ENCODE measurements around the gene PDE4D.

The PDE4D gene

DNA sequence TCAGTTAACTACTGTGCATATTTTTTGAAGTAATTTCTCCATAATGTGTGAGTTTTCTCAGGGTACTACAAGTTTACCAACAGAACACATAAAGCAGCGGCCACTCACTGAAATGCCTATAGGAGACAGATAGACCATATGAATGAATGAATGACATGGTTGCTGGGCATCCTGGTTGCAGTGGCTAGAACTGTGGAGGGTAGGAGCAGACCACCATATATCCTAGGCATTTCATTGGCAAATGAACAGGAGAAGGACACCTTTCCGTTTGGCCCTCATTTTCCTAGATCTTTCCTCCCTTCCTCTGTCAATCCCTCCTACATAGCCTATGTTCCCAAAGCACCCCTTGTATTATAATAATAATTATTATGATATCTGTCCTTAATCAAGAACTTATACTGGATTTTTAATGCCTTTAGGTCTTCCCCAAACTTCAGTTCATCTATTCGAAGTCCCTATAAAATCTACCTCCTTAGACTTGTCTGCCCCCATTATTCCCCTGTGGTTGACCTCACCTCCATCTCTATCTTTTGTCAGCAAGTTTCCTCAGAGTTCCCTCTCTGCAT lies 838.5 kb downstream of the PDE4D start:
- no peak for DNase-seq

DNA sequence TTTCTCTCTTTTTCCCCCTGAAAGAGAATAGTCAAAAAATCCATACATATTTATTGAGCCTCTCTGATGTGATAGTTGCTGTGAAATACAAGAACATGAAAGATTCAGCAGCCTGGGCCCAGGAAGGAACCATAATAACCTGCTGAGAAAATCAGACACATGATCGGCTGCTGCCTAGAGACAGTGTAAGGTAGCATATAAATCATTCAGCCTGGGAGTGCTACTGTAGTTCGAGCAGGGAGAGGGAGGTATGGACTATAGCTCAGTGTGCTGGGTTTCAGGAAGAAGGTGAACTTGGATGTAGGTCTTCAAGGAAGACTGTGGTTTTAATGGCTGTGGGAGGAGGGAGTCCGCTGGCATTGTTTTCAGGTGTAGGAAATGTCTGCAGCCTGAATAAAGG lies 841.6 kb downstream of the PDE4D start:
- no peak for DNase-seq

DNA sequence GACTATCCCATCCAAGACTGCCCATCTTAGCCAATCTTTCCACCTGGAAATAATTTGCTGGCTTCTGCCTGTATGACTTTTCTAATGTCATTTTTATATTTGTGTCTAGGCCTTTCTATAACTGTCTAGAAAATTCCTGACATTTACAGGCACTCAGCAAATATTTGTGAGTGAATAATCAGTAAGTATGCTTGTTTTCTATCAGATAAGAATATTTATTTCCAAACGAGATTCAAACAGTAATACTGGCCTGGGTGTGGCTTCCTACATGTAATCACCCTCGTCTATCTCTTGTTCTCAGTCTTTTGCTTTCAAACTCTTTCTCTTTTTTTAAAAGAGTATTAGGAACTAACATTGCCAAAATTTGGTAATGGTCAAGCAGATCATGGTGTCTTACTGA lies 844.4 kb downstream of the PDE4D start:
- DNase-seq, result no peak

DNA sequence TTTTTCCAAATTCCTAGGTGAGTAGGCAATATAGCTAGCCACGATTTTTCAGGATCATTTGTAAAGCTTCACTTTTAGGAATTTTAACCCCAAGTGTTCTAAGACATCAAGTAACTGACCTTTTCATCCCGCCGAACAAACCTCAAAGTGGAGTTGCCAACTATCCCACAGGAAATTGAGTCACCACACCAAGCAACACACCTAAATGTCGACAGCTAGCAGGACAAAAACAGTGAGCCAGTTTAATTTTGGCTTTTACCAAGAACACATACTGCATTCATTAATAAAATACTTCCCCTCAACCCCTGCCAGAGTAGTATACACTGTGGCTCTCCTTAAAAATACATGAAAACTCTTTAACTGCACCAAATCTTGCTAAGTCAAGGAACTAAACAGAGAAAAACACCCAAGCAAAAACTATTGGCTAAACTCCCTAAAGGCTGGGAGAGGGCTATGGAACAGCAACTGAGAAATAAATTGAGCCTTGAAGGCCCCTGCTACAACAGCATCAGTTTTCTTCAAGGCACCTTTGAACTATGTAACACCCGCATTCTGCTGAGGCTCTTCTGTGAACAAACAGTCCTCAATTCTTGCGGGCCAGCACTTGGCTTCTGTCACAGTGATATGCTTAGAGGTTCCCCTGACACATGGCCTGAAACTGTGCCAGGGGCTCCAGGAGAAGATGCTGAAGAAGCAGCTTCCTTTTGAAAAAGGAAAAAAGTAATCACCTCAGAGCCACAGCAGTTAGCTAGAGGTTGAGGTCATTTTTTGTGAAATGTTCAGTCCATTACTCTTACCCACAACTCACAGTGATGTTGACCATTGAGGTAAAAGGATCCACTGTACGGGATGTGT lies 851.1 kb downstream of the PDE4D start:
- peak; percentile 20 for DNase-seq

DNA sequence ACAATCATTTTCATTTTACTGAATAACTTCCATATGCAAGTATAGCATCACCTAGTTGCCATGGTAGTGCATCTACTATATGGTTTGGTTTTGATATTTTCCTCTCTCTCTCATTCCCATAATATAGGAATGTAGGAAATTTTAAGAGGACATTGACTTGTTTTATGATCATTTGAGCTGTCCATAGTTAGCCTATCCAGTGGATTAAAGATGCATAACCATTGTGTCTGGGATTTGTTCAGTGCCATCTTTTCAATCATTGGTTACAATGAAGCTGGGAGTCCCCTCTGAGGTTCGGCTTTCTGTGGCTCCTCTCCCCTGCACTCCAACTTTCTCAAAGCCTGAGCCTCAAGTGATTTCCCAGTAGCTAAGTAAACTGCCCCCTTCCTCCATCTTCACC lies 852.2 kb downstream of the PDE4D start:
- DNase-seq, result no peak

DNA sequence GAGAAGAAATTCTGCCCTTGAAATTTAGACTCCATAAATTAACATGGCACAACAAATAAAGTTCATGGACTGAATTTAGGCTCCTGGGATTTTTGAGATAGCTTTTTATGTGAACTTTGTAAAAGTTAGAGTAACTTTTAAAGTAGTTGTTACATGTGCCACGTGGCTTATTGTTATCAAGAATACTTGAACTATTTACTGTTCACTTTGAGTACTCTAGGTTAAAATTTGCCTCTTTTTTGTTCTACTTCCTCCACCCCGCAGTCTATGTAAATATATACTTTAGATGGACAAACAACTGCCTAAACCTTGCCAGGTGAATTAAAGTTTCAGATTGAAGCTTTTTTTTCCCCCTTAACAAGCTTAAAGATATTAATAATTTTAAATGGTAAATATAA lies 852.7 kb downstream of the PDE4D start:
- DNase-seq, result no peak

DNA sequence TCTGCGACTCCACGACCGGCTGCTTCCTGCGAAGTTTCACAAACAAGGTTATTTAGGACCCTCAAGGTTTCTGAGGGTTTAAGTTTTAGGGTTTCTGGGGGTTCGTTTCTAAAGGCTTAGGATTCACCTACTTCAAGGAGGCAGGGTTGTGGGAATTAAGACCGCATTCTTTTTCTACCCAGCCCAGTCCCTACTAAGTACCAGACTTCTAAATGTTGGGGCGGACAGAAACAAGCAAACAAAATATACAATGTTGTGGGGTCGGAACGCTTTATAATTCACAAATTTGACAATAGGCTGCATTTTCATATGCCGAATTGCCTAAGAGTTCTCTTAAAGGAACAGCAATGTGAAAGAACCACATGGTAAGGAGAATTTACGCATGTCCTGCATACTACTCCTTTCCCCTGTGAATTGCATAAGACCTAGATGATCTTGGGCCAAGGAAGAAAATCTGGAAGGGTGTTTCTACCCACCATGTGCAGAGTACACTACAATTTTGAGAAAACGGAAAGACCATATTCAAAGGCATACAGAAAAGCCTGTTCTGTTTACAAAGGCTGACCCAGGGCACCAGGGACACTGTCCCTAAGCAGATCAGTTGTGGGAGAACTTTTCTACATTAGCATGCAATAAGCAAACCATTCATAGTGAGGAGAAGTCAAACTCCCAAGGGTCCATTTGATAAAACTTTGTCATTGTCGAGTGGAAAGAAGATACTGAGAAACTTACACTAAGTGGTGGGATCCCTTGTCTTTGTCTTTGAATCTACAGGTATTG lies 853.3 kb downstream of the PDE4D start:
- no peak for DNase-seq

DNA sequence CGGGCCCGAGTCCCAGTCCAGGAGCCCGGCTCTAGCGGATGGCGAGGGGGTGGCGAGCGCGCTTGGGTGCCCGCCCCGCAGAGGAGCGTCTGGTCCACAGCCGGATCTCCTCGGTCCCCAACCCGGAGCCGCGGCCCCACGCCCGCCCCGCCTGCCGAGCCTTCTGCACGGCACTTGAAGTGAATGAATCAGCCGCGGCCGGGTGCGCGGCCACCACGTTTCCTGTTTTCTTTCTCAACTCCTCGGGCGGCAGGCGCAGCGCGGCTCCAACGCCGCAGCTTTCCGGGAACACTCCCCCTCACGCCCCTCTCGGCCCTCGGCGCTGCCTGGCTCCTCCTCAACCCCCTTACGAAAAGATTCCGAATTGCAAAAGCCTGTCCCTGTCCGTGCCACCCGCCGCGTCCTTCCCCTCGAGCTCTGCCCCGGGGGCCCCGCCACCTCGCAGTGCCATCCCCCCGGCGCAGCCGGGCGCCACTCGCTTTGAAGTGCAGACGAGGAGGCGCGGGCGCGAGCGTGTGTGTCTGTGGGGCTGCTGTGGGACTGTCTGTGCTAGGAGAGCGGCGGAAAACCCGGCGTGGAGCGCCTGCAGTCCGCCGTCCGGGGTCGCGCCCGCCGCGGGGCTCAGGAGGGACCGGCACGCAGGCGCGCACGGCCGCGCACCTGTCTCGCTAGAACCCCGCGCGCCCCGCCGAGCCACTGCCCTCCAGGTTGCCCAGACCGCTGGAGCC lies 854.1 kb downstream of the PDE4D start:
- DNase-seq, result peak; percentile 86

DNA sequence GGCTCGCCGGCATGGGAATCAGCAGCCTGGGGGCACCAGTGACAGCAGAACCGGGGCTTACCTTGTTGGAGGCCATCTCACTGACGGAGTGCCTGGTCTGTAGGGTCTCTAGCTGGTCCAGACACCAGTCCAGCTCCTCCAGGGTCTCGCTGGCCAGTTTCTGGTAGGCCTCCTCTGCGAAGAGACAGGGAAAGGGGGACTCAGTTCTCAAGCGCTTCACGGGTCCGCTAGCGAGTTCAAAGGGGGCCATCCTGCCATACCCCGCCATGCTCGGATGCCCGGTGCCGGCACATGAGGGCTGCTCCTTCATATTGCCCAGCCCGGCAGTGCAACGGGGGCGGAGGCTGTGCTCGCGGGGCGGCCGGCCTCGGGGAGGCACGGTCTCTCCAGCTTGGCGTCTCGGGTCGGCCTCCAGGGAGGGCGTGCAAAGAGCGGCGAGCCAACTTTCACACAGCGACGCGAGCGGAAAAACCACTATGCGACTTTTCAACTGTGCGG lies 854.7 kb downstream of the PDE4D start:
- no peak for DNase-seq

DNA sequence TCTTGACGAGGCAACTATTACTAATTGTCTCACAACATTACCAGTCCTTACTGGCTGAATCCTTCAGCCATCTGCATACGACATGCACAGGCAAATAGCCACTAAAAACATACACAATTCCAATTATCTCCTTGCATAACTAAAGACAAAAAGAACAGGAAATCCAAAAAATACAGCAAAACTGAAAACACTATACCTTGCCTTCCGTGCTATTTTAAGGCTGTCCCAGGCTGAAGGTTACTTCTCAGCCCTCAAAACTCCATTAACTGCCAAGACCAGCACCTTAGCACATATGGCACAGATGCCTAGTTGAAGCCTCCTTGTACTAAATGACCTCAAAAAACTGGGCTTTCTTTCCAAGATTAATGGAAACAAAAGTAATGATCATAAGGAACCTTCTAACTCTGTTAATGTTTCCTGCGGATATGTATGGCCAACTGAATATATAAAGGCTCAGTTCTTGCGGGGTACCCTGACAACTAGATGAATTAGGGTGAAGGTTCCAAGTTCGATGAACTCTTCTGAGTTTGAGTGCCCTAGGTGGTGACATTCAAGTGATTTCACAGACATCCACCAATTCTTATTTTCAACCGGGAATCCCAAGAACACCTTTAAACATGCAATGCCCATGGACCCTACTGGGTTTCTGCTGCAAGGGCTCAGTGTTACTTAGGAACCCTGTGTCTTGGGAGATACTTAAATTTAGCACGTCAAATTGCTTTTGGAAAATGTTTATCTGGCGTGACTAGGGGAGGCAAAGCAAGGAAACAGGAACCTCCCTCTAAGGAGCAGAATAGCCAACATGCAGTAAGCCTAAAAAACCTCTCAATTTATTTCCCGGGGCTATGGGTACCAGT lies 855.4 kb downstream of the PDE4D start:
- no peak for DNase-seq

DNA sequence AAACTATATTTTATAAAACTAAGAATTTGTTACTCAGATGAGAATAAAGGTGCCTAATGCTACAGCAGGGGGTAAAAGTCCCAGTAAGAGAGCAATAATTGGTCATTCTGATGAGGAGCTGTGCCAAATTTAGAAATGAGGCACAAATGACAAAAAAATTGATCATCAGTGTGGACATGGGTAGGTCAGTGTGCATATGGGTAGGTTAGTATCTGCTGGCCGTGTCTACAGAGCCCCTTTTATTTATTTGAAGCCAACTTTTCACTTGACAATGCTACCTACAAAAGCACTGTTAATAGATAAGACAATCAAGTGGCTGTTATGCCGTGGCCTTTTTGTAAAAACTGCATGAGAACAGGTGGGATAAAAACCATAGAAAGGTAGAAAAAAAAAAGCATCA lies 856.1 kb downstream of the PDE4D start:
- no peak for DNase-seq

DNA sequence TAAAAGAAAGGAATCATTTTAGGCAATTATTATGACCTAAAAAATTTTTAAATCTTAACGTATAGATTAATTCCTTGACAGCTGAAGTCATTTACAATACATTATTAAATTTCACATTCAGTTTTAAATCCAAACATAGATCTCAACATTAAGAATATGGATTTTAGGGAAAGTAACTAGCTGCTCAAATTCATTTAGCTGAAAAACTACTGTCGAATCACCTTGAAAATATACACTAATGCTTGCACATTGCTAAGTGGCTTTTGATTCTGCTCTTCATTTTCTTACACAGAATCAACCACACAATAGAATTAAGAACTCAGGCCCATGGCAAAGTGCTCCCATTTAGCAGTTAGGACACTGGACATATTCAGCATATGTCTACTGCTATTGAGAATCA lies 856.5 kb downstream of the PDE4D start:
- DNase-seq, result no peak

DNA sequence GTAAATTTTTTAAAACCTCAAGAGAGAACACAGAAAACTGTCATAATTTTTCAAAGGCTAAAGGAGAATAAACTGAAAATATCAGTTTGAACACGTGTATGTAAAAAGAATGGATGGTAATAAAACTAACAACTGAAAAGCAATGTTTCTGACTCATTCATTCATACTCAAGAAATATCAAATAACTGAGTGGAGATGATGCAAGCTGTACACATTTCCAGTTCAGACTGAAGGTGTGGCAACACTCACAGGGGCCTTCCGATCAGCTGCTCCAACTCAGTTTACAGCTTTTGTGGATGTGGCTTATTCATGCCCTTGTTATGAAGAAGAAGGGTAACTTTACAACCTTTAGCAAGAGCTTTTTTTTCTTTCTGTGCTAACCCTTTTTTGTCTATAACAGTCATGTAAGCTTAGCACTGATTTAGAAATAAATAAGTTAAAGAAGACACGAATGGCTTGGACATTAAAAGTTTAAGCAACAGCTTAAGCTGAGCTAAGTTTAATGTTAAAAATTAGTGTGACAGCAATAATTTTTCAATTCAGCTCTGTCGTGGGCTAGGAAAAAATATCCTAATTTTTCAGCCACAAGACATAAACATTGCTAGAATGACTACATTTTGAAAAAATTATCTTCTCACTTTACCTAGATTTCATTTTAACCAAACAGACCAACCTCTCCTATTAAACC lies 857.1 kb downstream of the PDE4D start:
- DNase-seq, result peak; percentile 34

DNA sequence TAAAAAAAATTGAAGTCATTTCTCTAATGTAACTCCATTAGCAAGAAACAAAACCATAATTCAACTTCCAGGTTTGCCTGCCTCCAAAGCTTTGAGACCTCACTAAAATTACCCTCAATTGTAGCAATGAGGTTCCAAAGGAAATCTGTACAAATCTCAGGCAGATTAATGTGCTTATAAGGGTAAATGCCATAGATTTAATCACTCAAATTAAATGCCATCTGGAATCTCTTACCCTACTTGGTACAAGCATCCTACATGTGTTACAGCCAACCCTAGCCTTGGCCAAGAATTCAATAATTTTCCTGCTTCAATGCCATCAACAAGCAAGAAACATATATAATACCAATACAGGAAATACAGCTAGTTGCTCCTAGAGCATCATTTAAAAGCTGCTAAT lies 857.8 kb downstream of the PDE4D start:
- DNase-seq, result no peak

DNA sequence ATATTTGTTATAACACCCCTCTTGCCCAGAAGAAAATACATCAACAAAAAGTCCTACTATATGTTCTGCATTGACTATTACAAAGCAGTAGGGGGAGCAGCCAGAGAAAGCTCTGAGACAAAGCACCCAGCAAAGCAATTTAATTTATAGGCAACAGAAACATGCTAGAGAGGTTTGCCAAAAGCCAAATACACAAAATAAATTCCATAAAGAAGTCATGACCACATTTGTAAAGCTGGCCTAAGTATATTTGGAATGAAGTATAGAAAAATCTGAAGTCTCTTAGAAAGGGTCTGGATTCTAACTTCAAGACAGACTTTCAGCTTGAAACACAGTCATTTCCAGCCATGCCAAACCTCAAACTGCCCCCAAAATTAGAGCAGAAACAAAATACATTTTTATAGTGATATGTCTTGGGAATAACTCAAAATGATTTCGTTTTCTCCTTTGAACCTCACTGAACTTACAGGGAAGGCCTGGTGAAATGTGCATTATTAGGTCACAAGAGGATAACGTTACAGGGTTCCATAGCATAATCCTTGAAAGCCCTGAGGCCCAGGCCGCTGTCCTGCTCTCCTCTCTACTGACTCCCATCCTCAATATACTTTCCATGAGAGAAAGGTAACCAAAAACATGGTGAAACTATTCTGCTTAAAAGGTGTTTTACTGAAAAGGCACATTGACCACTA lies 858.9 kb downstream of the PDE4D start:
- peak; percentile 20 for DNase-seq

DNA sequence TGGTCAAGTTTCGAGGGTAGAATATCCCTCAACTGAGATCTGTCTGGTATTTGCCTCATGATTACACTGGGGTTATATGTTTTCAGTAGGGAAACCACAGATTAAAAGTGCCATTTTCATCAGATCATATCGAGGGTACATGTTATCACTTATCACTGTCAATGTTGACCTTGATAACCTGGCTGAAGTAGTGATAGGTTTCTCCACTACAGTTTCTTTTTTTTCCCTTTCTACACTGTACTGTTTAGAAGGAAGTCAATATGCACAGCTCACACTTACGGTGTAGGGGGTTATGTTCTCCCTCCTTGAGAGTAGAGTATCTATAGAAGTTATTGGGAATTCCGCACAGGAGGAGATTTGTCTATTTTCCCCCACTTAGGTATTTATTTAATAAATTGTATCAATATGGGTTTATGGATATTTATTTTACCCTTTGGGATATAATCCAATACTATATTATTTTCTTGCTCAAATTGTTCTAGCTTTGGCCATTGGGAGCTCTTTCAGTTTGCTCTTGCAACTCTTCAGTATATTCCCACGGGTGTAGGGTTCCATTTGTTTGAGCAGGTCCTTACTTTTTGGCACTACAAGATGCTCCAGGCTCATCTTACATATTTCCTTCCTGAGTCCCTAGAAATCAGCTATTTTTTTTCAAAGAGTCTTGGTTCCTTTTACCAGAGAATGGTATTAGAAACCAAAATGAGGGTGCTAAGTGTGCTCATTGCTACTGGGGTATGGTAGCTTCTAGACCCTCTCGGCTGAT lies 866.2 kb downstream of the PDE4D start:
- no peak for DNase-seq

DNA sequence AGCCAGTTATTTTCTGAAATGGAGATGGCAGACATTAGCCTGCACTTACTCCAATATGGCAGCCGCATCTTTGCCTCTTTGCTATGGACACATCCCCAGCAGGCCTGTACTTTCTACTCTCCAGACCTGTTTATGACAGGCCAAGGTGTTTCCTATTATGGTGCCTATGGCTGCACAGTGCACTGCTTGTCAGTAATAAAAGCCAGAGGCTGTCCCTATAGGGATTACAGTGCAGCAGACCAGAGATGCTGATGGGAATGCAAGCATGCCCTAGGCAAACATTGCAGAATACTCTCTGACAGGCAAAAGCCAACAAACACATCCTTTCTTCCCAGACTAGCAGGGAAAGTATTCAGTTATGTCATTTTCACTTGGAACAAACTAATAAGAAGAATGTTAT lies 867.8 kb downstream of the PDE4D start:
- DNase-seq, result no peak

DNA sequence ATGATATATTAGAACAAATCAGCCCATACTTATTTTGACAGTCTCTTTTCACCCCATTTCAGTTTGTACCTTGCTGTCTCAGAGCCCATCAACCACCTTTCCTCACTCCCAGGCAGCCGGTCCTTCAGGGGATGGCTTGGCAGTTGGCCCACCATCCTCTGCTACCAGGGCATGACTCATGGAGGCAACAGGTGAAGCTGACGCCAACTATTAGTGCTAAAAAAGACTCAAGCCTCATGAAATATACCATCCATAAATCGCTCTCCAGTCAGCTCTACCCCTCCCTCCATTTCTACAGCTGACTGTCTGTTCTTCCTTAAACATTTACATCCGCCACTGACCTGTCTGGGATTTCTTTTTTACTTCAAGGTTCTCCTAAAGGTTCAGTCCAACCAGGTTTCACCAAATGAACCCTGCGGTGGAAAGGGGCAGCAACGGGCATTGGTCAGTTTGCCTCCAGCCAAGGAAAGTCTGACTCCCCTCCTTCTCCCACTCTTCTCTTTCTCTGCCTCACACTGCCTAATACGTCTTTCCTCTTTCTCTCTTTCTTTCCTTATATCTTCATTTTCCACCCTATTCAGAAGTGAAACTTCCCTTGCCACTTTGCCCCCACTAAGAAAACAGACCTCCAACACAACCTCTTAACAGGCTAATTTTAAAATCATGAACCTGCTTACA lies 871.5 kb downstream of the PDE4D start:
- no peak for DNase-seq

DNA sequence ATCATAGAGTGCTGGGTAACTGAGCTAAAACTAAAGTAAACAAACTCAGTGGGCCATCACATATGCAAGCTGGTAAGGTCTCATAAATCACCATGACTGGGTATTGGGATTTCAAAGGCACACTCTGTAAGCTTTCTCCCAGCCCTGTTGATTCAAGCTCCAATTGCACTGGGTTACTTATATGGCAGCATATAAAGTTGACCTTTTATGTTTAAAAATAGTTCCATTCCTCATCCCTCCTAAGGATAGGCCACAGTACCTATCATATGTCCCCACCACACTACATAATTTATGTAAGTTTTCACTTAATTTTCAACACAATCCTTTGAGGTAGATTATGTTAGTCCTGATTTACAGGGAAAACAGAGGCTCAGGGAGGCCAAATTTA lies 872.2 kb downstream of the PDE4D start:
- no peak for DNase-seq

Measured in right hindlimb (tissue), 1 donor.